SK-N-SH treated with all-trans-retinoic acid at 6 μM for 48 hours (cell line): ENCODE results near the gene PRKCB.

Experiments used
- ATAC-seq: fragments of 200-7000 bp; cut with Tn5 transposase; 3 replicates; pipeline ENCODE4 v1.9.1; 2020; ENCODE audit warnings: mild to moderate bottlenecking, moderate library complexity
- ARNTL ChIP-seq: fragments of 450-650 bp; formaldehyde crosslinking; IDR thresholded peaks from 2 replicates; pipeline ENCODE4 v1.5.0; 2020; ENCODE audit warnings: low read depth, mild to moderate bottlenecking, moderate library complexity, borderline replicate concordance
- CSDC2 ChIP-seq: fragments of 250-450 bp; sonication (Bioruptor Pico); IDR thresholded peaks from 2 replicates; pipeline ENCODE4 v1.5.0; 2020; ENCODE audit warnings: mild to moderate bottlenecking, moderate library complexity
- ESRRG ChIP-seq: fragments of 250-450 bp; sonication (Bioruptor Pico); IDR thresholded peaks from 2 replicates; pipeline ENCODE4 v1.6.1; 2021; ENCODE audit warnings: mild to moderate bottlenecking
- GLIS3 ChIP-seq: fragments of 250-450 bp; sonication (Bioruptor Pico); IDR thresholded peaks from 2 replicates; pipeline ENCODE4 v1.5.0; 2020; ENCODE audit warnings: mild to moderate bottlenecking, moderate library complexity
- ISL1 ChIP-seq: fragments of 250-450 bp; sonication (Bioruptor Pico); IDR thresholded peaks from 2 replicates; pipeline ENCODE4 v2.1.2; 2022; ENCODE audit warnings: mild to moderate bottlenecking, moderate library complexity
- OSR1 ChIP-seq: fragments of 250-450 bp; sonication (Bioruptor Pico); IDR thresholded peaks from 2 replicates; pipeline ENCODE4 v1.8.0; 2022; ENCODE audit warnings: moderate library complexity, mild to moderate bottlenecking, inconsistent platforms
- PATZ1 ChIP-seq: fragments of 250-450 bp; sonication (Bioruptor Pico); IDR thresholded peaks from 2 replicates; pipeline ENCODE4 v1.8.0; 2020; ENCODE audit warnings: mild to moderate bottlenecking, moderate library complexity, borderline replicate concordance
- POU6F1 ChIP-seq: fragments of 250-450 bp; sonication (Bioruptor Pico); IDR thresholded peaks from 2 replicates; pipeline ENCODE4 v1.8.0; 2021; ENCODE audit warnings: low read depth, mild to moderate bottlenecking, moderate library complexity, borderline replicate concordance
- PPARA ChIP-seq: fragments of 250-450 bp; sonication (Bioruptor Pico); IDR thresholded peaks from 2 replicates; pipeline ENCODE4 v1.5.0; 2020; ENCODE audit warnings: mild to moderate bottlenecking, borderline replicate concordance
- RARB ChIP-seq: fragments of 250-450 bp; sonication (Bioruptor Pico); IDR thresholded peaks from 2 replicates; pipeline ENCODE4 v1.8.0; 2021; ENCODE audit warnings: mild to moderate bottlenecking, moderate library complexity
- SNAI2 ChIP-seq: fragments of 250-450 bp; sonication (Bioruptor Pico); IDR thresholded peaks from 2 replicates; pipeline ENCODE4 v1.5.0; 2020; ENCODE audit warnings: mild to moderate bottlenecking, moderate library complexity
- TCF4 ChIP-seq: fragments of 250-450 bp; sonication (Bioruptor Pico); IDR thresholded peaks from 2 replicates; pipeline ENCODE4 v1.8.0; 2021; ENCODE audit warnings: mild to moderate bottlenecking, moderate library complexity, borderline replicate concordance
- TOX ChIP-seq: fragments of 250-450 bp; sonication (Bioruptor Pico); IDR thresholded peaks from 2 replicates; pipeline ENCODE4 v1.8.0; 2021; ENCODE audit warnings: mild to moderate bottlenecking, moderate library complexity, borderline replicate concordance
- TSHZ2 ChIP-seq: fragments of 250-450 bp; sonication (Bioruptor Pico); IDR thresholded peaks from 2 replicates; pipeline ENCODE4 v1.5.0; 2020; ENCODE audit warnings: mild to moderate bottlenecking, moderate library complexity
- ZC3H10 ChIP-seq: fragments of 250-450 bp; sonication (Bioruptor Pico); IDR thresholded peaks from 2 replicates; pipeline ENCODE4 v1.5.1; 2021; ENCODE audit warnings: mild to moderate bottlenecking, moderate library complexity
- ZFP3 ChIP-seq: fragments of 250-450 bp; sonication (Bioruptor Pico); IDR thresholded peaks from 2 replicates; pipeline ENCODE4 v1.5.0; 2020; ENCODE audit warnings: mild to moderate bottlenecking, moderate library complexity
- ZFP30 ChIP-seq: fragments of 450-650 bp; formaldehyde crosslinking; IDR thresholded peaks from 2 replicates; pipeline ENCODE4 v1.5.0; 2022; ENCODE audit warnings: mild to moderate bottlenecking, moderate library complexity
- ZNF565 ChIP-seq: fragments of 450-650 bp; formaldehyde crosslinking; conservative IDR thresholded peaks from 2 replicates; pipeline ENCODE4 v1.5.0; 2020; ENCODE audit warnings: low read depth, mild to moderate bottlenecking, moderate library complexity
- ZNF70 ChIP-seq: fragments of 450-650 bp; formaldehyde crosslinking; IDR thresholded peaks from 2 replicates; pipeline ENCODE4 v1.5.0; 2020; ENCODE audit warnings: mild to moderate bottlenecking, moderate library complexity
- ZNF8 ChIP-seq: fragments of 450-650 bp; formaldehyde crosslinking; IDR thresholded peaks from 2 replicates; pipeline ENCODE4 v1.5.0; 2020; ENCODE audit warnings: mild to moderate bottlenecking, moderate library complexity

PRKCB gene

GRCh38 chr16:24138024-24138423 is 302.2 kb downstream of the PRKCB start:
- TF ChIP-seq OSR1 (CRISPR knock-in tag) (no peak), ZNF565 (CRISPR knock-in tag) (no peak), ISL1 (CRISPR knock-in tag) (no peak), ZNF8 (CRISPR knock-in tag) (no peak), SNAI2 (CRISPR knock-in tag) (no peak), GLIS3 (no peak), ZFP30 (CRISPR knock-in tag) (no peak), TSHZ2 (CRISPR knock-in tag) (no peak), ARNTL (CRISPR knock-in tag) (no peak), TCF4 (CRISPR knock-in tag) (no peak), ZC3H10 (CRISPR knock-in tag) (no peak), CSDC2 (no peak)
- no peak for ATAC-seq

- ATAC-seq = no peak
- TF ChIP-seq ISL1 (CRISPR knock-in tag) (no peak), PATZ1 (CRISPR knock-in tag) (no peak), CSDC2 (no peak), ZFP3 (CRISPR knock-in tag) (no peak), ZFP30 (CRISPR knock-in tag) (no peak), ESRRG (CRISPR knock-in tag) (no peak), SNAI2 (CRISPR knock-in tag) (no peak)
Measured at GRCh38 chr16:24138575-24138974, 302.8 kb downstream of the PRKCB start.

- TF ChIP-seq TSHZ2 (CRISPR knock-in tag) (no peak), POU6F1 (CRISPR knock-in tag) (no peak), PPARA (no peak), ZNF565 (CRISPR knock-in tag) (no peak), TOX (no peak), TCF4 (CRISPR knock-in tag) (no peak), ESRRG (CRISPR knock-in tag) (no peak), RARB (no peak), SNAI2 (CRISPR knock-in tag) (no peak), OSR1 (CRISPR knock-in tag) (no peak)
- TF ChIP-seq, all 23 proteins: peak for 0
- ATAC-seq = no peak
Measured at GRCh38 chr16:24139282-24139681, 303.5 kb downstream of the PRKCB start.

GRCh38 chr16:24140730-24141129 is 304.9 kb downstream of the PRKCB start:
- ATAC-seq = no peak
- TF ChIP-seq POU6F1 (CRISPR knock-in tag) (no peak), ZFP30 (CRISPR knock-in tag) (no peak), ARNTL (CRISPR knock-in tag) (no peak), ZNF70 (no peak), ZC3H10 (CRISPR knock-in tag) (no peak), CSDC2 (no peak), GLIS3 (no peak), SNAI2 (CRISPR knock-in tag) (no peak), RARB (no peak), ISL1 (CRISPR knock-in tag) (no peak), PATZ1 (CRISPR knock-in tag) (no peak), TCF4 (CRISPR knock-in tag) (no peak)
